ENCODE results near the gene CYFIP1. TPM values are rescaled to one million over a fixed set of nuclear protein-coding genes. Genes with fewer than 3 reads are reported as not detected.
A peak's percentile ranks its signal among the peaks of the same experiment; 100 is the strongest.

CYFIP1 gene
- total RNA-seq, 2 donors from 2014 or later: 13.5 to 19.2 TPM

- ATAC-seq (replicated peaks in 1 of 2) (no peak), DNase-seq (no peak)
- H3K27me3 Mint-ChIP-seq (ENCODE audit: low read depth): no peaks in the 10 kb centered on the region
- peaks cover 60% of the 10 kb centered on the region for H3K4me1 Mint-ChIP-seq (ENCODE audit: low read depth)
- no peaks in the 10 kb centered on the region for H3K9me3 Mint-ChIP-seq
- H3K27ac Mint-ChIP-seq: peak overlapping the region; percentile 93
- peaks cover 9 to 31% of the 10 kb centered on the region in 2 donors for H3K36me3 Mint-ChIP-seq (ENCODE audit: insufficient read depth in 2 of 2)
- H3K4me3 Mint-ChIP-seq: no peak overlapping the region
Measured at GRCh38 chr15:22844421-22845288, 135.5 kb downstream of the CYFIP1 start.

GRCh38 chr15:22839046-22839695, 141.0 kb downstream of the CYFIP1 start:
- Mint-ChIP-seq H3K4me3 (peak overlapping the region; percentile 92 to 100), H3K4me1 (ENCODE audit: low read depth) (peaks cover 35% of the 10 kb centered on the region), H3K36me3 (ENCODE audit: insufficient read depth in 2 of 2) (peaks cover 10 to 18% of the 10 kb centered on the region in 2 donors), H3K9me3 (no peaks in the 10 kb centered on the region), H3K27me3 (ENCODE audit: low read depth) (peaks cover 5% of the 10 kb centered on the region), H3K27ac (peak overlapping the region; percentile 100)
- no peak for ATAC-seq (replicated peaks in 1 of 2)
- DNase-seq: peak in 1 of 2 donors; percentile 2

- ATAC-seq (replicated peaks in 1 of 2): peak; percentile 96
Measured at GRCh38 chr15:22838292-22839042, 141.7 kb downstream of the CYFIP1 start, which contains the start of gene NIPA2. Gene NIPA2 (plus strand): TSS chr15:22838666. CDS start chr15:22851732, 13,066 bp downstream.

GRCh38 chr15:22831473-22831872, 148.7 kb downstream of the CYFIP1 start:
- H3K4me3 Mint-ChIP-seq: no peak overlapping the region
- H3K36me3 Mint-ChIP-seq (ENCODE audit: insufficient read depth in 2 of 2): peaks cover 2% of the 10 kb centered on the region in 2 donors
- no peaks in the 10 kb centered on the region for H3K4me1 Mint-ChIP-seq (ENCODE audit: low read depth)
- H3K27me3 Mint-ChIP-seq (ENCODE audit: low read depth): peaks cover 5% of the 10 kb centered on the region
- ATAC-seq (replicated peaks in 1 of 2) (no peak), DNase-seq (no peak)
- peaks cover 0 to 2% of the 10 kb centered on the region in 2 donors for H3K9me3 Mint-ChIP-seq
- no peak overlapping the region for H3K27ac Mint-ChIP-seq

More at GRCh38 chr15:22838292-22839042, 141.7 kb downstream of the CYFIP1 start, which contains the start of gene NIPA2:
- H3K4me3 Mint-ChIP-seq: peak within 1 kb of the TSS; percentile 92 to 100
- peaks cover 5% of the 10 kb centered on the region for H3K27me3 Mint-ChIP-seq (ENCODE audit: low read depth)
- no peaks in the 10 kb centered on the region for H3K9me3 Mint-ChIP-seq
- H3K36me3 Mint-ChIP-seq (ENCODE audit: insufficient read depth in 2 of 2): peaks cover 10 to 18% of the 10 kb centered on the region in 2 donors
- H3K27ac Mint-ChIP-seq: peak within 1 kb of the TSS; percentile 100
- peak; percentile 97 to 100 for DNase-seq
- H3K4me1 Mint-ChIP-seq (ENCODE audit: low read depth): peaks cover 32% of the 10 kb centered on the region

- H3K36me3 Mint-ChIP-seq (ENCODE audit: insufficient read depth in 2 of 2): peaks cover 2 to 5% of the 10 kb centered on the region in 2 donors
- ATAC-seq (replicated peaks in 1 of 2) (no peak), DNase-seq (no peak)
- H3K4me3 Mint-ChIP-seq: no peak overlapping the region
- no peaks in the 10 kb centered on the region for H3K9me3 Mint-ChIP-seq
- H3K27me3 Mint-ChIP-seq (ENCODE audit: low read depth): no peaks in the 10 kb centered on the region
- H3K4me1 Mint-ChIP-seq (ENCODE audit: low read depth): no peaks in the 10 kb centered on the region
- no peak overlapping the region for H3K27ac Mint-ChIP-seq
Measured at GRCh38 chr15:22827125-22827524, 153.0 kb downstream of the CYFIP1 start.

- H3K27ac Mint-ChIP-seq: no peak overlapping the region
- no peak for DNase-seq
- no peaks in the 10 kb centered on the region for H3K4me1 Mint-ChIP-seq (ENCODE audit: low read depth)
- no peak for ATAC-seq (replicated peaks in 1 of 2)
- no peaks in the 10 kb centered on the region for H3K9me3 Mint-ChIP-seq
- H3K36me3 Mint-ChIP-seq (ENCODE audit: insufficient read depth in 2 of 2): peaks cover 4 to 6% of the 10 kb centered on the region in 2 donors
- H3K27me3 Mint-ChIP-seq (ENCODE audit: low read depth): no peaks in the 10 kb centered on the region
- no peak overlapping the region for H3K4me3 Mint-ChIP-seq
Measured at GRCh38 chr15:22823495-22824128, 156.6 kb downstream of the CYFIP1 start.

- DNase-seq (no peak), ATAC-seq (replicated peaks in 1 of 2) (no peak)
- no peaks in the 10 kb centered on the region for H3K27me3 Mint-ChIP-seq (ENCODE audit: low read depth)
- H3K9me3 Mint-ChIP-seq: no peaks in the 10 kb centered on the region
- H3K4me1 Mint-ChIP-seq (ENCODE audit: low read depth): peaks cover 5% of the 10 kb centered on the region
- H3K4me3 Mint-ChIP-seq: no peak overlapping the region
- peaks cover 4 to 7% of the 10 kb centered on the region in 2 donors for H3K36me3 Mint-ChIP-seq (ENCODE audit: insufficient read depth in 2 of 2)
- H3K27ac Mint-ChIP-seq: no peak overlapping the region
Measured at GRCh38 chr15:22819651-22820050, 160.5 kb downstream of the CYFIP1 start.

Other genes starting within 250 kb of the CYFIP1 start
- gene NIPA1, start 193.7 kb downstream of the CYFIP1 start, total RNA-seq: 10 to 100 TPM; 16.2 to 18.8 TPM
- 10 to 100 TPM; 59.1 to 65.9 TPM for gene NIPA2, start 141.7 kb downstream of the CYFIP1 start, total RNA-seq
- gene TUBGCP5, start 59.2 kb upstream of the CYFIP1 start, total RNA-seq: 10 to 100 TPM; 10.3 to 12.6 TPM
- gene GOLGA6L1, start 156.5 kb upstream of the CYFIP1 start, total RNA-seq: not detected

Measured in activated T-cell treated with anti-CD3 and anti-CD28 coated beads, Interleukin-2, amount 50 U/mL, for 72 hours (primary cell).